DMS53 treated with DMSO at 0.1 percent for 48 hours (cell line): ENCODE data around the gene PRKAG2.

Experiments
- DNase-seq: peaks from one replicate; lab custom pipeline; 2025; ENCODE audit not compliant: unreplicated experiment; lab: John Stamatoyannopoulos, UW

PRKAG2 gene

DNA sequence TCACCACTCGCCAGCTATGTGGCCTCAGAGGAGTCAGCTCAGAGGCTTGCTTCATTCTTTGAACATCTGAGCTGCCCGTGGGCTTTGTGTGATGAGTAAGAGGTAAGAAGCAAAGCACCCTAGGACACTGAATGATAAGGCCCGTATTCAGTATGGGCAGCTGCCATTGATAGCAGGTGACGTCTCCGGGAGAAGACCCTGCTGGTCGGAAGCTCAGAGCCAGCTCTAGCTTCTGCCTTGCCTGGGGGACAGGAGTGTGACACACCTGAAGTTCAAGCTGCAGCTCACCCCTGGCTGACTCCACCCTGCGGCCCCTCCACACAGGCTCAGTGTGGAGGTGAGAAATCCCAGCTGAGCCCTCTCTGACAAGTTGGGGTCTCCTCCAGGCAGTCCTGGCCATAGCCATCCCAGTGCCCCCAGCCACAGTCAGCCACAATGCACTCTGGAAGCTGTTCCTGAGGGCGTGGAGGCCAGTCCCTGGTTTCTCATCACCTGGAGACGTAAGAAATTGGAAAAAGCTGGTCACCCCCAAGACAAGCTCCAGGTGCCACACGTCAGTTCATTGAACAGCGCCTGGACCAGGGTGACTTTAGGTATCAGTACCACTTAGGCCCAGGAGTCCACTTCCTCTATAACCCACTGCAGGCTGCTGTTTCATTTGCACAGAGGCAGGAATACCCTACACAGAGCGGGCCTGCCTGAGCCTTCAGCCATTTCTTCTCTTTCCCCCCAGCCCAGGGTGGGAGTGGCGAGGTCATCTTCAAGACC is 192.3 kb downstream of the PRKAG2 start:
- no peak for DNase-seq

DNA sequence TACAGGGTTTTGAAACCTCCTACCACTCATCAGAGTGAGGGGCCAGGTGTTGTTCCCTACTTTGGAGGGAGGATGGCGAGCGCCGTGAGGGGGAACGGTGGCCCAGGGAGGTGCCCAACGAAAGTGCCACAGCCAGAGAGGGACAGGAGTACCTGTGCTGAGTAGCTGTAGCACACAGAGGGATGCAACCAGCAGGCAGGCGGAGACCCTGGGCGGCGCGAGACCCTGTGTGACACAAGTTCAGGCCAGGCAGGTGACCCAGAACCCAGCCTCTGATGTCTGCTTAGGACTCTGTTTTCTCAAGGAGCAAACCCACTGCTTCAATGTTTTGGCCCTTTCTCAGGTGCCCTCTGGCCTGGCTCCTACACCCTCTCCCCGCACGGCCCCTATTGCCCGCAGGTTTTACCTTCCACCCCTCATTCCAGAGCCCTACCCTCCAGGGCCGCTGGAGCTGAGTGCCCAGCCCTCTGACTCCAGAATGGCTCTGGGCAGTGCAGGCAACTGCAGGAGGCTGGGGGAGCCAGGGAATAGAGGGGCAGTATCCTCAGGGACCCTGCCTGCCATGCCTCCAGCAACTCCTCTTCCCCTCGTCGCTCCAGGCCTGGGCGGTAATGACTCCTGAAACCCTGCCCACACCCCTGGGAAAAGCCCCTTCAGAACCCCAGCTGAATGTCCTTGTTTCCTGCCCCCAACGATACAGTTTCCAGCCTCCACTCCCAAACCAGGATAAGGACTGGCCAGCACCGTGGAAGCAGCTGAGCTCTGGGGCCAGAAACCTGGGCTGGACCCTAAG is 193.1 kb downstream of the PRKAG2 start:
- no peak for DNase-seq

DNA sequence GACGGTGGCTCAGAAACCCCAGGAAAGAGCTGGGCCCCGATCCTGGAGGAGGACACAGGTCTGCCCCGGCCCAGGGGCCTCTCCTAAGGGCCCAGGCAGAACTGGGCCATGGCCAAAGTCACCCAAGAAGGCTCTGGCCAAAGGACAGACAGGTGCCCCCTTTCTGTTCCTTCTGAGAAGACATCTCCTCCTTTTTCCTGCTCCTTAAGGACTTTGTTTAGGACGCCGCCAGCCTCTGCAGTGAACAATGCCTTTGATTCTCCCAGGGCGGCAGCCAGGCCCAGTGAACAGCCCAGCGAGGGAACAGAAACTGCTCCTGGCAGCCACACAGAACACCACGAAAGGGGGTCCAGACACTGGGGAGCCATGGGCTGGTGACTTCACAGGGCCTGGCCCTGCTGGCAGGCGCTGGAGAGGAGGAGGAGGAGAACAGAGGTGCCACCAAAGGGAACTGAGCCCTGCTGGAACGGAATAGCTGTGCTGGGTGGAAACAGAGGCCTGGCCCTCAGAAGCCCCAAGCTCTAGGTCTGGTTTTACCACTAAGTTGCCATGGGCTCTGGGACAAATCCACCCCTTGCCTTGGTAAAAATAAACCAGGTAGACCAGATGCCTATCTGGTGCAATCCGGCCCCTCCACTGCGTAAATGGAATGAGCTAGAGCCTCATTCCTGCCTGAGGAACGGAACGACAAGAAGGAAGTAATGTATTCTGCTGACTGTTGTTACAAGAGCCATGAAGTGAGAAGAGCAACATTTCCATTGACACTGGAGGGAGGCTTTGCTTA is 193.9 kb downstream of the PRKAG2 start:
- DNase-seq, result no peak

DNA sequence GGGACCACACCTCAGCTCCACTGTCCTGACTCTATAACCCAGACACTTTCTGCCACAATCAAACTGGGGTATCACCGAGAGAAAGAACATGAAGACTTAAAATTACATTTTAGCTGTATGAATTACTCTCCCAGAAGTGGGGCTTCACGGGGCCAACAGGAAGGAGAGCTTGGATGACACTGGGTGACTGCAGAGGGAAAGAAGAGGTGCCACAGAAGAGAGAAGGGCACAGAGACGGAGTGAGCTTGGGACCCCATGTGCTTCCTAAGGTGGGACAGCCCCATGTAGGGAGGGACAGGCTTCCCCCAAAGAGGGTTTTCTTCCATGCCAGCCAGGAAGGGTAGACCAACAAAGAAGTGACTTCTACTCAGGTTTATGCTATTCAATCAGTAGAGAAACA is 195.2 kb downstream of the PRKAG2 start:
- no peak for DNase-seq

DNA sequence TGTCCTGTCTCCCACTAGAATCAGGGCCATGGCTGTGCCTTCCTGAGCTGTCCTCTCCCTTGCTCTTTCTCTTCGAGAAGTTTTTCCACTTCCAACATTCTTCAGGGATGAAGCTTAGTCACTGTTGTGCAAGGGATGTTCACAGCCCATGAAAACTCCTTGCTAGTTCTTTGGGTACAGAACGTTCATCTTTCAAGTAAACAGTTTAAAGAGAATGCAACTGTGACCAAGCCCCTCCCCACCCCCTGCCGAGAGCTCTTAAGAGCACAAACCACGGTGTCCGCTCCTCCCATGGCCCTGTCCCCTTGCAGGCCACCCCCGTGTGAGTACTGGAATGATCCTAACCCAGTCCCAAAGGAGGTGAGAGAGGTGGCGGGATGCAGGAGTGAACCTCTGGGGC is 196.1 kb downstream of the PRKAG2 start:
- no peak for DNase-seq

DNA sequence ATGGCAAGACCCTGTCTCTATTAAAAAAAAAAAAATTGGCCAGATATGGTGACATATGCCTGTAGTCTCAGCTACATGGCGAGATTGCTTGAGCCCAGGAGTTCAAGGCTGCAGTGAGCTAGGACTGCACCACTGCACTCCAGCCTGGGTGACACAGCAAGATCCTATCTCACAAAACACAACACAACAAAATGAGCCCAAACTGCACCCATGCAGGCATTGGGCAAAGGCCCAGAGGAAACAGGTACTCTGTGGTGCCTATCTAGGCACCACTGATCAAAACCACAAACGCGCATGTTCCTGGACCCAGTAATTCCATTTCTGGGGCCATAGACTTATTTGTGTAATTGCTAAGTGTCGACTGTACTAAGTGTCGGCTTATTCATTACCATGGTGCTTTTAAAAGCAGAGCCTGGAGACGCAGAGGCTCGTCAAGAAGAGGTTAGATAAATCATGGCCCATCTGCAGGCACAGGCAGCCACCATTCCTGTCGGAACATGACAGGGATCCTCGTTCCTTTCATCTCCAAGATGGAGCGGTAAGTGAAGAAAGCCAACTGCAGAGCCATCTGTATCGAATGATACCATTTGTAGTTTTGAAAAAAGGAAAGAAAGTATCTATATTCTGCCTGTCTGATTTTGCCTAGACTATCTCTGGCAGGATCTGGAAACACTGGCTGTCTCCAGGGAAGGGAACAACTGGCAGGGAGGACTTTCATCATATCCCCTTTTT is 196.9 kb downstream of the PRKAG2 start:
- DNase-seq, result no peak

DNA sequence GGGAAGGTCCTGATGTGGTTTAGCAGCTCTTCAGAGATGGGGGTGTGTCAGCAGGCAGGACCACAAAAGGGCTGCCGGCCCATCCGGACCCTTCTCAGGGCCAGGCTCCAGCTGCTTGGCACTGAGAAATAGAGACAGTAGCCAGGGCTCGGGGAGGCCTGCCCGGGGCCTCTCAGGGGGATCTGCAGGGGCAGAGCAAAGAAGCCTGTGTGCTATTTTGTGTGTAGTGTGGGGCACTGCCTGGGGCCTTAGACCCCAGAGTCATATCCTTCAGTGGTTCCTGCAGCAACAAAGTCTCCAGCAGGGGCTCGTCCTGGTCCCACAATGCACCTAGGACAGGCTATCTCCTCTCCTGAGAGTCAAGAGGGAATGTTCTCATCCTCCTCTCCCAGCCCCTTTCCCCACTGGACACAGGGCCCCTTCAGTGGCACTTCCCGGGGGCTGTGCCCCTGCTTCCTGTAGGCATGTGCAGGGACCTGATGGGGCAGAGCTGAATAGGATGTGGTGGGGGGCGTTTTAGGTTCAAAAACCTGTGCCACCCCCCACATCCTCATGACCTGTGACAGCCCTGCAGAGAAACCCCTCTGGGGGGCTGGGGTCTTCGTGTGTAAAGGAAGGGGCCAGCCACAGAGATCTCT is 197.7 kb downstream of the PRKAG2 start:
- no peak for DNase-seq

DNA sequence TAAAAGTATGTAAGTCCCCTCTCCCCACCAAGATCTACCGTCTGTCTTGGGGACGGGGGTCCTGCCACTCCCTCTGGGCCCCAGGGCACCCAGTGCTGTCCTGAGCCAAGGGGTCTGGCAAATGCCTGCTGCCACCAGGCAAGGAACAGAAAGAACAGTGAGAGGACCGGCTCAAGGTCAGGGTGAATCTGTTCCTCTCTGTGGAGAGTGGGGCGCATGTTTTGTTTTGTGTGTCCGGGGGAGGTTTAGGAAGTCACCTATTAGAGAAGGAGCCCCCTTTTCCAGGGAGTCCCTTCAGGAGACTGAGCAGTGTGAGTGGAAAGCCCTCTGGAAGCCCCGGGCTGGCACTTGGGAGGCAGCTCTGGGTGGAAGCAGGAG is 198.7 kb downstream of the PRKAG2 start:
- no peak for DNase-seq

DNA sequence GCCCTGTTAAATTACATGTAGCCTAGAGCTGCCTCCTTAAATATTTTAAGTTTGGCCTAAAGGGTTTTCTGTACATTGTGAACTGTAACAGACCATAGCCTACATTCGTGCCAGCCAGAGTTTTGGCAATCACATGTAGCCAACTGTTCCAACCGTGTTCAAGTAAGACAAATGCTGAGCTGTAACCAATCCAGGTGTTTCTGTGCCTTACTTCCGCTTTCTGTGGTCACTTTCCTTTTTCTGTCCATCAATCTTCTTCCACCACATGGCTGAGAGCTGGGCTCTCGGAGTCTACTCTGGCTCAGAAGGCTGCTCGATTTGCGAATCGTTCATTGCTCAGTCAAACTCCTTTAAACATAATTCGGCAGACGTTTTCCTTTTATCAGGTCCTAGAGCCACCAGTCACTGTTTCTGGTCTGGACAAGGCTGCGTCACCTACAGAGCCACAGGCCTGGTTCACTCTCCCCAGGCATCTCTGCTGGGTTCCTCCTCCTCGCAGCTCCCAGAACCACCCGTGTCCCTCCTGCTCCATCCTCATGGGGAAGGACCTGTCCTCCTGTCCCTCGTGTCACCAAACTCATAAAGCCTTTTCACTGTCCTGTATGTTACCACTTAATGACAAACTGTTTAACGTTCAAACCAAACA is 199.2 kb downstream of the PRKAG2 start:
- no peak for DNase-seq

DNA sequence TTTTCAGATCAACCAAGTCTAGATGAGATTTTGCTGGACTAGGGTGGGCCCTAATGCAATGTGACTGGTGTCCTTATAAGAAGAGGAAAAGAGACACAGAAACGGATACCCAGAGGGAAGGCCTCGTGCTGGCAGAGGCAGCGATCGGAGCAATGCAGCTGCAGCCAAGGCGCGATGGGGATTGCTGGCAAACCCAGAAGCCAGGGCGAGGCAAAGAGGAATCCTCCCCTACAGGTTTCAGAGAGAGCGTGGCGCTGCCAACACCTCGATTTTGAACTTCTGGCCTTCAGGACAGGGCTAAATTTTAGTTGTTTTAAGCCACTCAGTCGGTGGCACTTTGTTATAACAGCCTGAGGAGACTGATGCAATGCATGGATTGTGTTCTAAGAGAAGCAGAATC is 200.2 kb downstream of the PRKAG2 start:
- no peak for DNase-seq

DNA sequence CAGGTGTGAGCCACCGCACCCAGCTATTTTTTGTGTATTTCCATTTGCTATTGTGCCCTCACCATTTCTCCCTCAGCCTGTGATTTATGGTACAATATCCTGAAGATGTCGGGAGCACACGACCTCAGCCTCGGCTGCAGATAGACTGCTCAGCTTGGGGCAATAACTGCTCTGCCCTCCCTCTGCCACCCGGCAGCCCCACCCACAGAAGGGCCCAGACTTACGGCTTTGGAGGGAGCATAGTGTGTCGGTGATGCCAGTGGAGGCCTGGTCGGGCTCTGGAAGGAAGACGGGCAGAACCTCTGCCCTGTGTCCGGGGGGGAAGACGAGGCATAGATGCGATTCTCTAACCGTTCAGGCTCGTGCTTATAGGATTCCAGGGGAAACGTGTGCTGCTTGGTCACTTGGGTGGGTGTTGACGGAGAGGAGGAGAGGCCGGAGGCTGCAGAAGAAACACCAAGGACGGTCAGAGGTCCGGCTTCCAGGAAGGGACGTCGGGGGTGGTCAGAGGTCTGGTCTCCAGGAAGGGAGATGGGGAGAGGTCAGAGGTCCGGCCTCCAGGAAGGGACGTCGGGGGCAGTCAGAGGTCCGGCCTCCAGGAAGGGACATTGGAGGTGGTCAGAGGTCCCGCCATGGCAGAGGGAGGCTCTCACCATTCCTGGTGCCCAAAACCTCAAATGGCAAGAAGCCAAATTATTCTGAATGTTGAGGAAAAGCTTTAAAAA is 201.6 kb downstream of the PRKAG2 start:
- DNase-seq, result no peak

DNA sequence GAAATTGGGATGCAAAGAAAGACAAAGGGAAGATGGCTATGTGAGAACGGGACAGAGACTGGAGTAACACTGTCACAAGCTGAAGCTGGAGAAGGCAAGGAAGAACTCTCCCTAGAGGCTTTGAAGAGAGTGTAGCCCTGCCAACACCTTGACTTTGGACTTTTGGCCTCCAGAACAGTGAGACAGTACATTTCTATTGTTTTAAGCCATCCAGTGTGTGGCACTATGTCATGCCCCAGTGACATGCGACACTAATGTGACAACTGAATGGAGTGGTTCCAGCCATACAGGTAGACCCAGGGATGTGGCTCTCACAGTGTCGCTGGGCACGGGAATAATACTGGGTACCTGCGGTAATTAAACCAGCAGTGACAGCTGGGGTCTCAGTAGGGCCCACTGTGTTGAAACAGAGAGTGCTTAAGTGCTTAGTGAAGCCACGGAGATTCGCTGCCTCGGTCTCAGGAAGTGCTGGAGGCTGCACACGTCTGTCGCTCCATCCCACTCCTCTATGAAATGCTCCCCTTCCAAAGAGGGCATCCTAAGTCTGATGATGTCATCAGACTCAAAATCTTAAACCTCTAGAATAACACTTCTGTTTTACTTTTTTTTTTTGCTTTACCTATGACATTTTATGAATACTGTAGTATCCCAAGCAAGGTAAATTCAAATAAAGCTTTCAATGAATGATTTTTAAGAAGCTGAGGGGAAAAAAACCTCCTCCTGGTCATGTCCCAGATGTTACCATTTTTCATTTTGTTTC is 202.6 kb downstream of the PRKAG2 start:
- no peak for DNase-seq

DNA sequence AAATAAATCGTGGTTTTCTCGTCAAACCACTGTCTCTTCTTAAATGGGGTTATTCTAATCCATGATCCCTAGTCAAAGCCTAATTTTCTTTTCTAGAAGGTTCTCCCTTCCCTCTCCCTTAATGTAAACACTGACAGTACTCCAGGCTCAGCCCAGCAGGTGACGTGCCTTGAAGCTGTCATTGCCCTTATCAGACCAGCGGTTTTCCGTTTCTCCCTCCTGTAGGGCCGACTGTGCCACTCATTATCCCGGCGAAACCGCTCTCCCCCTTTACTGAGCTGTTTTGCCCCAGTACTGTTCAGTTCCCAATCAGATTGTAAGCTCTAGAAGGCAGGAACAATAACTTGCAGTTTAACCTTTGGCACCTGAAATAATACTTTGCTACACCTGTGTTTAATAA is 203.7 kb downstream of the PRKAG2 start:
- DNase-seq, result no peak

DNA sequence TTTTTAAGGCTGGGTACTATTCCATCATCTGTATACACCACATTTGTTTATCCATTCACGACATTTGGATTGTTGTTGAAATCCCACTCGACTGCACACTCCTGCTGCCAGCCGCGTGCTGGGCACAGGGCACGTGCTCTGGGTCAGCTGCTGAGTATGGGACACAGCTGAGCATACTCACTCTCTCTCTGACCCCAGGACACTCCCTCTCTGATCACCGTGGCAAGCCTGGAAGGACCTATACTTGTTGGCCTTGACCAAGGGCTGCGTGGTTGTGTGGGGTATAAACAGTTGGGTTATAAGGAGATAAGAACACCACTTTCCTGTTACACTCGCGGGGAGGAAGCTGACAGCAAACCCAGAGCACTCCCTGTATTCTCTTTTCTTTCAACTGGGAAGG is 204.2 kb downstream of the PRKAG2 start:
- no peak for DNase-seq

DNA sequence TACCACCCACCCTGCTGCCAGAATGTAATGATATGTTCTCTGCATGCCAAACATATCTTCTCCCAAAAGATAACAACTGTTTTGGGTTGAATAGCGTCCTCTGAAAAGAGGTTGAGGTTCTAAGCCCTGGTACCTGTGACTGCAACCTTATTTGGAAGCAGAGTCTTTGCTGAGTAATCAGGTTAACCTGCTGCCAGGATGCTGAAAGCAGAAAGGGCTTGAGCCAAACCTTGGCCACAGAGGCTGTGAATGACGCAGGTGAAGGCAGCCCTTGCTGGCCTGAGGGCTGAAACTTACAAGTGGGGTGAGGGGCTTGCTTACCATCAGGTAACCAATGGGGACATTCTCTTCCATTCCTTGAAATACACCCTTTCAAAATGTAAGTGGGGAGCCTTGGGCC is 205.4 kb downstream of the PRKAG2 start:
- no peak for DNase-seq

DNA sequence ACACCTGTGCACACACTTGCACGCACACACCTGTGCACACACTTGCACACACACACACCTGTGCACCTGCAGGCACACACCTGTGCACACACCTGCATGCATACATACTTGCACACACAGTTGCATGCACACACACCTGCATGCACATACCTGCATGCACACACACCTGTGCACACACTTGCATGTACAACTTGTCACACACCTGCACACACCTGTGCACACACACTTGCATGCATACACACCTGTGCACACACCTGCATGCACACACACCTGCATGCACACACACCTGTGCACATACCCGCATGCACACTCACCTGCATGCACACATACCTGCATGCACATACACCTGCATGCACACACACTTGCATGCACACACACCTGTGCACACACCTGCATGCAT is 207.2 kb downstream of the PRKAG2 start:
- no peak for DNase-seq

DNA sequence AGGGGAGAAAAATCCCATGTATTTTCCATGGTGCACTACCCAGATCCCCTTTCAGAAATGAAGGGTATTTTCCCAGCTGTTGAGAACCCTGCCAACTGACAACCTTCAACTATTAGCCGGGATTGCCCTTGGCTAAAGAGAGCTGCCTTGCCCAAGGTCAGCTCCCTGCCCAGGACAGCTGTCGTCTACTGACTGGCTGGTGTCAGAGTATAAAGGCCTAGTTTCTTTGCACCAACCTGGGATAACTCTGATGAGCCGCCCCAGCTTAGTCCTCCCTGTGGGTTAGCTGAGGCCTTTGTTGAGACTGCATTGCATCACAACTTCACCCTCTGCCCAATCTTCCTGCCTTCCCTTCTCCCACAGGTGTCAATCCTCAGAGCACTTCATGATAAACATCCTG is 210.0 kb downstream of the PRKAG2 start:
- DNase-seq, result no peak

DNA sequence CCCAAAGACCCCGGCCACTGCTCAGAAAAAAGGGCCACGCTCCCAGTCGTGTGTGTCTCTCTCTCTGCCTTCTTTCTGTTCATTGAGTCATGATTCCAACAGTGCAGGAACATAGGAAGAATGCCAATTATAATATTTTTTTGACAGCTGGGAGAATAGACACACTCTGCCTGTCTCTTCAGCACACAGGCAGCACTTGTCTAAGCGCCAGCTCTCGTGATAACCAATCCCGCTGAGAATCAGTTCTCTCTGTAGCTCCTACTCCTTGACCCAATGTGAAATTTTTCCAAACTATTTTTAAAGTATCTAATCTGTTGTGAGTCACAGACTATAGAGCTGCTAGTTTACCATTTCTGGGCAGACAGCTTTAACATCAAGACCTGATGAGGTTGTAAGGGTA is 211.5 kb downstream of the PRKAG2 start:
- DNase-seq, result no peak

DNA sequence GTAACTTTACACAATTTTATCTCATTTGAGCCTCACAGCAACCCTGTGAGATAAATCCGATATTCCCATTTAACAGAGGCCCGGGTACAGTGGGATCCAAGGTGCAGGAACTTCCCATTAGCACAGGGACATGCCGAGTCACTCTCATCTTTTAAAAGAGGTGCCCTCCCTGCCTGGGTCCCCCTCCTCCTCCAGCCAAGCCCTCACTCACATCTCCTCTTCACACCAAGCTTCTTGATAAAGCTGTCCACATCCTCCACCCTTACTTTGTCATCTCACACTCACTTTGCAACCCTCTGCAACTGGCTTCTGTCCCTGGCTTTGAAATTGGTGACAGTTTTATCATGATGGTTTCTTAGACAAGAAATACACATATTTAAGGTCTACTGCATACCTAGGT is 212.6 kb downstream of the PRKAG2 start:
- no peak for DNase-seq
